ENCODE measurements around the gene AP1G1. TPM values are rescaled to one million over a fixed set of nuclear protein-coding genes. Genes with fewer than 3 reads are reported as not detected.

Gene AP1G1
- total RNA-seq, 3 donors from 2014 or later = 65.8 to 121 (median 95.7) TPM

GRCh38 chr16:71807905-71808592, 585 bp downstream of the AP1G1 start:
- Histone ChIP-seq H3K27ac (peak overlapping the region; percentile 98 to 99), H3K4me1 (peaks cover 4 to 5% of the 10 kb centered on the region in 2 donors), H3K27me3 (no peaks in the 10 kb centered on the region), H3K36me3 (no peaks in the 10 kb centered on the region), H3K9me3 (no peaks in the 10 kb centered on the region), H3K4me3 (peak overlapping the region; percentile 72 to 98 (median 91))
- peak in 1 of 2 donors; percentile 35 for DNase-seq (ENCODE audit: low spot score in 2 of 2)
- TF ChIP-seq POLR2A (IDR thresholded peaks at IDR 0.05) (no peak), POLR2AphosphoS5 (IDR thresholded peaks at IDR 0.05) (no peak), CTCF (IDR thresholded peaks at IDR 0.05) (no peak)
- intact Hi-C loops (cut with DNase I; ENCODE audit: low total_unique reads) = loop anchor here (5.0 kb wide), 1 partner anchor 79 kb away; no protein-coding TSS in a partner anchor

DNA sequence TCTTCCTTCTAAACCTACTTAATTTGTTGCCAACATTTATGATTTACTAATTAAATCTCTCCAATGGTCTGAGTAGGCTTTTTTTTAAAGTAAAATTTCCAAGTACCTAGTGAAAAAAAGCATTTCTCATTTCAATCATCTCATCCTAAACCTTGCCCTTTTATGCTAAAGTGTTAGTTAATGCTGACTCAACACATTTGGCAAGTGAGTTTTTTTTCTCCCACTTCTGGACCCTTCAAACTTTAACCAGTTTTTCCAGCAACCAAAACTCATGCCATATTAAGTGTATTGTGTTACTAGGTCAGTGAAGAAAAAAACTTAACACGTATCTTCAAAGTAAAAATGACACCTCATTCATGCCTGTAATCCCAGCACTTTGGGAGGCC, 5.3 kb downstream of the AP1G1 start:
- H3K36me3 ChIP-seq = no peaks in the 10 kb centered on the region
- H3K27me3 ChIP-seq = no peaks in the 10 kb centered on the region
- no peak overlapping the region for H3K27ac ChIP-seq
- no peak overlapping the region for H3K4me3 ChIP-seq
- H3K9me3 ChIP-seq = no peaks in the 10 kb centered on the region
- TF ChIP-seq POLR2AphosphoS5 (IDR thresholded peaks at IDR 0.05) (no peak), POLR2A (IDR thresholded peaks at IDR 0.05) (no peak), CTCF (IDR thresholded peaks at IDR 0.05) (no peak)
- intact Hi-C loops (cut with DNase I; ENCODE audit: low total_unique reads) = no loop called here
- H3K4me1 ChIP-seq = peaks cover 4 to 5% of the 10 kb centered on the region in 2 donors
- no peak for DNase-seq (ENCODE audit: low spot score in 2 of 2)

- TF ChIP-seq CTCF (IDR thresholded peaks at IDR 0.05) (no peak), POLR2A (IDR thresholded peaks at IDR 0.05) (no peak), POLR2AphosphoS5 (IDR thresholded peaks at IDR 0.05) (no peak)
- intact Hi-C loops (cut with DNase I; ENCODE audit: low total_unique reads) = no loop called here
- H3K4me1 ChIP-seq = no peaks in the 10 kb centered on the region
- no peaks in the 10 kb centered on the region for H3K9me3 ChIP-seq
- H3K27ac ChIP-seq = no peak overlapping the region
- no peaks in the 10 kb centered on the region for H3K36me3 ChIP-seq
- H3K27me3 ChIP-seq = no peaks in the 10 kb centered on the region
- no peak overlapping the region for H3K4me3 ChIP-seq
- no peak for DNase-seq (ENCODE audit: low spot score in 2 of 2)
These were observed 12.0 kb downstream of the AP1G1 start for GRCh38 chr16:71796501-71797097.

GRCh38 chr16:71794943-71795342, 13.7 kb downstream of the AP1G1 start:
- intact Hi-C loops (cut with DNase I; ENCODE audit: low total_unique reads) = no loop called here

More at GRCh38 chr16:71794943-71795342, 13.7 kb downstream of the AP1G1 start:
- Histone ChIP-seq H3K4me3 (no peak overlapping the region), H3K27ac (no peak overlapping the region), H3K27me3 (no peaks in the 10 kb centered on the region), H3K9me3 (no peaks in the 10 kb centered on the region), H3K36me3 (no peaks in the 10 kb centered on the region), H3K4me1 (no peaks in the 10 kb centered on the region)
- no peak for TF ChIP-seq POLR2AphosphoS5 (IDR thresholded peaks at IDR 0.05)
- TF ChIP-seq CTCF (IDR thresholded peaks at IDR 0.05) = no peak
- no peak for TF ChIP-seq POLR2A (IDR thresholded peaks at IDR 0.05)
- DNase-seq (ENCODE audit: low spot score in 2 of 2) = no peak

Measured in breast epithelium (tissue), 4 donors.